Measurements from ENCODE around the gene KRTAP4-8.
A peak's percentile ranks its signal among the peaks of the same experiment; 100 is the strongest.
"Not testable (repeated sequence)": the region's sequence is repeated elsewhere in the genome, so short reads cannot be mapped to it uniquely, and the experiment has no call there.

Gene KRTAP4-8

GRCh38 chr17:41098042-41098441 lies at the start of gene KRTAP4-8:
Gene KRTAP4-8, minus strand, starts transcription at chr17:41098142. Its CDS starts 58 bp downstream, at chr17:41098084.
- no peak for DNase-seq

GRCh38 chr17:41145261-41145660 lies 47.3 kb upstream of the KRTAP4-8 start:
- DNase-seq, result no peak

- DNase-seq, result no peak
Observed at GRCh38 chr17:41144846-41145245, 46.9 kb upstream of the KRTAP4-8 start.

GRCh38 chr17:41141361-41141760 lies 43.4 kb upstream of the KRTAP4-8 start:
- no peak for DNase-seq

- DNase-seq, result peak; percentile 31
Observed at GRCh38 chr17:41140360-41141131, 42.6 kb upstream of the KRTAP4-8 start, which contains the start of gene KRTAP4-6. Gene KRTAP4-6, minus strand, starts transcription at chr17:41140544. Its CDS starts 57 bp downstream, at chr17:41140487.

GRCh38 chr17:41139865-41140264 lies 41.9 kb upstream of the KRTAP4-8 start:
- DNase-seq, result not testable (repeated sequence)

GRCh38 chr17:41133880-41134735 lies 36.2 kb upstream of the KRTAP4-8 start:
- no peak for DNase-seq

- no peak for DNase-seq
Observed at GRCh38 chr17:41131979-41132378, 34.0 kb upstream of the KRTAP4-8 start.

GRCh38 chr17:41127371-41127770 lies 29.4 kb upstream of the KRTAP4-8 start:
- no peak for DNase-seq

GRCh38 chr17:41126412-41126811 lies 28.5 kb upstream of the KRTAP4-8 start:
- no peak for DNase-seq

- DNase-seq, result no peak
Observed at GRCh38 chr17:41125064-41125463, 27.1 kb upstream of the KRTAP4-8 start.

- DNase-seq, result not testable (repeated sequence)
Observed at GRCh38 chr17:41123991-41124371, 26.0 kb upstream of the KRTAP4-8 start, which contains the start of gene KRTAP4-12. Gene KRTAP4-12, minus strand, starts transcription at chr17:41124182. Its CDS starts 60 bp downstream, at chr17:41124122.

GRCh38 chr17:41123292-41123990 lies 25.5 kb upstream of the KRTAP4-8 start:
- not testable (repeated sequence) for DNase-seq

- no peak for DNase-seq
Observed at GRCh38 chr17:41121742-41122141, 23.8 kb upstream of the KRTAP4-8 start.

GRCh38 chr17:41119696-41120690 lies 22.1 kb upstream of the KRTAP4-8 start:
- DNase-seq, result peak; percentile 14

- no peak for DNase-seq
Observed at GRCh38 chr17:41118721-41119120, 20.8 kb upstream of the KRTAP4-8 start.

- not testable (repeated sequence) for DNase-seq
Observed at GRCh38 chr17:41117846-41118386, 20.0 kb upstream of the KRTAP4-8 start, which contains the start of gene KRTAP4-11. Gene KRTAP4-11, minus strand, starts transcription at chr17:41118373. Its CDS starts 58 bp downstream, at chr17:41118315.

GRCh38 chr17:41116297-41116696 lies 18.4 kb upstream of the KRTAP4-8 start:
- peak; percentile 1 for DNase-seq

- no peak for DNase-seq
Observed at GRCh38 chr17:41111151-41111885, 13.4 kb upstream of the KRTAP4-8 start.

GRCh38 chr17:41108728-41109386 lies 10.9 kb upstream of the KRTAP4-8 start:
- DNase-seq, result not testable (repeated sequence)
